Dedifferentiated amniotic fluid mesenchymal stem cell (primary cell): ENCODE data around the gene HCRTR2.

Experiments used
- DNase-seq: peaks from one replicate; pipeline ENCODE4 v3.0.0-alpha.2; 2016; ENCODE audit errors: extremely low spot score

HCRTR2 gene

DNA sequence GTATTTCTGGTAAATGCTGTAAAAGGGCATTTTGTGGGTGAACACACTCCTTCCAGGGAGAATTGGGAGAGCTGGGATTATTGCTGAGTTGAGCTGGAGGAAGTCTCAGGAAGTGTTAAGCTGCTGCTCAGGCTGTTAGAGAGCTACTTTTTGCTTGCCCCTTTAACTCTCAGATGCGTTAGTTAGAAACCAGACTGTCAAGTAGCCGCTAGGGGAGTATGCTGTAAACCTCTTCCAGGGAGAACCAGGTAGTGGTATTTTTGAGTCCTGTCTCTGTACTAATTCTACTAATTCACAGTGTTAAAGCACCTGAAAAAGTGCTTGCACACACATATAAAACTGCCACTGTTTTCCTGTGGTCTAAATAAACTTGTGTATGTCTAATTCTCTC lies 146.4 kb downstream of the HCRTR2 start:
- no peak for DNase-seq

DNA sequence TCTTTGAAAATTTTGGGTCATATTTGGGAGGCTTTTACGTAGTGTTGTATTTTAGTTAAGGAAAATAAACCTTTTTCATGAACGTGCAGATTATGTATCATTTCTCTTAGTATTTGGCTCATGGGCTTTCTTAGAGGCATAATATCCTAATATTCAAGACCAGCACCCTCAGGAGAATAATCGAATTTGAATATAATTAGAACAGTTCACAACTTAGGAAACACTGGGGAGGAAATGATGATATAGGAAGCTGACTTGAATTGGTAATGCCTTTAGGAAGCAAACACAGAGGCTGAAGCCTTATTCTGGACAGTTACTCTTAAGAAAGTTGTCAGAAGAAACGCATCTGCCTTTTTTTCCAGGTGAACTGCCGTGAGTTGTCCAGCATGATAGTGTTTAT lies 152.9 kb downstream of the HCRTR2 start, which contains the start of gene GFRAL:
GFRAL (plus strand) TSS at position 301 of the 400 bp plus-strand sequence; CDS start at position 387, 86 bp downstream.
- no peak for DNase-seq
